ENCODE results near the gene CFAP65. TPM values are rescaled to one million over a fixed set of nuclear protein-coding genes. Genes with fewer than 3 reads are reported as not detected.

CFAP65 gene
- total RNA-seq, 3 donors from 2014 or later (not counting 1 experiment from before 2014, with no cell fraction given): not detected

- H3K27ac ChIP-seq (ENCODE audit: low read length): no peak overlapping the region
- TF ChIP-seq CTCF (IDR thresholded peaks at IDR 0.05): no peak
- H3K27ac Mint-ChIP-seq: no peak overlapping the region
- no peaks in the 10 kb centered on the region for H3K27me3 Mint-ChIP-seq (ENCODE audit: low read depth in 2 of 2)
- intact Hi-C loops (cut with micrococcal nuclease): no loop called here
- peaks cover 2% of the 10 kb centered on the region for H3K36me3 ChIP-seq (ENCODE audit: control insufficient read depth, insufficient read depth, low read length)
- no peaks in the 10 kb centered on the region for H3K36me3 Mint-ChIP-seq
- H3K9me3 Mint-ChIP-seq: no peaks in the 10 kb centered on the region
- peaks cover 12 to 26% of the 10 kb centered on the region in 2 donors for H3K4me1 Mint-ChIP-seq
- no peak overlapping the region for H3K4me3 ChIP-seq (ENCODE audit: low read length)
- H3K4me1 ChIP-seq (ENCODE audit: control insufficient read depth, insufficient read depth, low read length): no peaks in the 10 kb centered on the region
- DNase-seq (no peak), ATAC-seq (no peak)
- no peaks in the 10 kb centered on the region for H3K9me3 ChIP-seq (ENCODE audit: control insufficient read depth, insufficient read depth, low read length)
- no peaks in the 10 kb centered on the region for H3K27me3 ChIP-seq (ENCODE audit: control insufficient read depth, insufficient read depth, low read length)
- WGBS (ENCODE audit: insufficient coverage): 89% methylated on average over 5 of the region's 5 CpGs
- H3K4me3 Mint-ChIP-seq: no peak overlapping the region
These were observed 41.1 kb upstream of the CFAP65 start for GRCh38 chr2:219082332-219082958.

GRCh38 chr2:219081701-219082331 is 40.5 kb upstream of the CFAP65 start:
- Histone ChIP-seq H3K27me3 (ENCODE audit: control insufficient read depth, insufficient read depth, low read length) (no peaks in the 10 kb centered on the region), H3K4me3 (ENCODE audit: low read length) (no peak overlapping the region), H3K4me1 (ENCODE audit: control insufficient read depth, insufficient read depth, low read length) (no peaks in the 10 kb centered on the region), H3K9me3 (ENCODE audit: control insufficient read depth, insufficient read depth, low read length) (no peaks in the 10 kb centered on the region), H3K36me3 (ENCODE audit: control insufficient read depth, insufficient read depth, low read length) (peaks cover 7% of the 10 kb centered on the region), H3K27ac (ENCODE audit: low read length) (no peak overlapping the region)
- Mint-ChIP-seq H3K36me3 (no peaks in the 10 kb centered on the region), H3K4me3 (no peak overlapping the region), H3K27ac (no peak overlapping the region), H3K27me3 (ENCODE audit: low read depth in 2 of 2) (no peaks in the 10 kb centered on the region), H3K9me3 (no peaks in the 10 kb centered on the region), H3K4me1 (peaks cover 12 to 23% of the 10 kb centered on the region in 2 donors)
- intact Hi-C loops (cut with micrococcal nuclease): no loop called here
- DNase-seq (no peak), ATAC-seq (peak in 1 of 3 donors; percentile 32)
- no peak for TF ChIP-seq CTCF (IDR thresholded peaks at IDR 0.05)

- Histone ChIP-seq H3K27ac (ENCODE audit: low read length) (no peak overlapping the region), H3K27me3 (ENCODE audit: control insufficient read depth, insufficient read depth, low read length) (no peaks in the 10 kb centered on the region), H3K36me3 (ENCODE audit: control insufficient read depth, insufficient read depth, low read length) (peaks cover 12% of the 10 kb centered on the region), H3K9me3 (ENCODE audit: control insufficient read depth, insufficient read depth, low read length) (no peaks in the 10 kb centered on the region), H3K4me3 (ENCODE audit: low read length) (no peak overlapping the region), H3K4me1 (ENCODE audit: control insufficient read depth, insufficient read depth, low read length) (no peaks in the 10 kb centered on the region)
- peaks cover 12 to 17% of the 10 kb centered on the region in 2 donors for H3K4me1 Mint-ChIP-seq
- H3K4me3 Mint-ChIP-seq: no peak overlapping the region
- no peak overlapping the region for H3K27ac Mint-ChIP-seq
- intact Hi-C loops (cut with micrococcal nuclease): no loop called here
- WGBS (ENCODE audit: insufficient coverage): 96% methylated on average over 7 of the region's 7 CpGs
- no peaks in the 10 kb centered on the region for H3K9me3 Mint-ChIP-seq
- no peaks in the 10 kb centered on the region for H3K27me3 Mint-ChIP-seq (ENCODE audit: low read depth in 2 of 2)
- no peak for ATAC-seq
- DNase-seq: no peak
- H3K36me3 Mint-ChIP-seq: no peaks in the 10 kb centered on the region
- no peak for TF ChIP-seq CTCF (IDR thresholded peaks at IDR 0.05)
These were observed 39.8 kb upstream of the CFAP65 start for GRCh38 chr2:219081096-219081495.

- H3K27ac ChIP-seq (ENCODE audit: low read length): no peak overlapping the region
- ATAC-seq: no peak
- Mint-ChIP-seq H3K27me3 (ENCODE audit: low read depth in 2 of 2) (no peaks in the 10 kb centered on the region), H3K9me3 (no peaks in the 10 kb centered on the region), H3K4me3 (no peak overlapping the region), H3K36me3 (peaks cover 6% of the 10 kb centered on the region), H3K4me1 (peaks cover 0 to 4% of the 10 kb centered on the region in 2 donors), H3K27ac (no peak overlapping the region)
- DNase-seq: no peak
- peaks cover 16% of the 10 kb centered on the region for H3K36me3 ChIP-seq (ENCODE audit: control insufficient read depth, insufficient read depth, low read length)
- TF ChIP-seq CTCF (IDR thresholded peaks at IDR 0.05): no peak
- H3K4me3 ChIP-seq (ENCODE audit: low read length): no peak overlapping the region
- H3K27me3 ChIP-seq (ENCODE audit: control insufficient read depth, insufficient read depth, low read length): no peaks in the 10 kb centered on the region
- intact Hi-C loops (cut with micrococcal nuclease): no loop called here
- H3K9me3 ChIP-seq (ENCODE audit: control insufficient read depth, insufficient read depth, low read length): no peaks in the 10 kb centered on the region
- 95% methylated on average over 2 of the region's 2 CpGs for WGBS (ENCODE audit: insufficient coverage)
- no peaks in the 10 kb centered on the region for H3K4me1 ChIP-seq (ENCODE audit: control insufficient read depth, insufficient read depth, low read length)
These were observed 38.1 kb upstream of the CFAP65 start for GRCh38 chr2:219079417-219079816.
